Measurements from ENCODE around the gene ARRB1. TPM values are rescaled to one million over a fixed set of nuclear protein-coding genes. Genes with fewer than 3 reads are reported as not detected.
A peak's percentile ranks its signal among the peaks of the same experiment; 100 is the strongest.

The ARRB1 gene
- total RNA-seq, 4 donors from 2014 or later: 41.1 to 102 (median 76.7) TPM

- peak overlapping the region; percentile 95 to 98 (median 97) for H3K27ac ChIP-seq (replicated peaks in 1 of 4)
- WGBS: 13% methylated on average over 8 of the region's 8 CpGs
Measured at GRCh38 chr11:75347781-75348566, 3.5 kb downstream of the ARRB1 start.

GRCh38 chr11:75346912-75347647 is 4.4 kb downstream of the ARRB1 start:
- Histone ChIP-seq H3K27ac (replicated peaks in 1 of 4) (peak overlapping the region; percentile 95 to 98 (median 97)), H3K27me3 (no peaks in the 10 kb centered on the region), H3K4me3 (no peak overlapping the region), H3K4me1 (peaks cover 86 to 96% (median 94%) of the 10 kb centered on the region in 4 donors), H3K36me3 (no peaks in the 10 kb centered on the region), H3K9me3 (no peaks in the 10 kb centered on the region)
- WGBS: 59% methylated on average over 8 of the region's 11 CpGs
- TF ChIP-seq POLR2AphosphoS5 (IDR thresholded peaks at IDR 0.05): no peak
- TF ChIP-seq CTCF (IDR thresholded peaks at IDR 0.05): no peak
- no peak for TF ChIP-seq POLR2A (IDR thresholded peaks at IDR 0.05; ENCODE audit: low read depth)
- intact Hi-C loops (cut with DNase I): no loop called here
- no peak for DNase-seq (ENCODE audit: extremely low spot score)

More at GRCh38 chr11:75347781-75348566, 3.5 kb downstream of the ARRB1 start:
- no peak for DNase-seq (ENCODE audit: extremely low spot score)
- Histone ChIP-seq H3K4me3 (no peak overlapping the region), H3K4me1 (peaks cover 85 to 96% (median 94%) of the 10 kb centered on the region in 4 donors), H3K9me3 (no peaks in the 10 kb centered on the region), H3K36me3 (no peaks in the 10 kb centered on the region), H3K27me3 (no peaks in the 10 kb centered on the region)
- intact Hi-C loops (cut with DNase I): no loop called here
- peak; percentile 57 for TF ChIP-seq POLR2AphosphoS5 (IDR thresholded peaks at IDR 0.05)
- no peak for TF ChIP-seq EP300 (IDR thresholded peaks at IDR 0.05)

- TF ChIP-seq POLR2A (IDR thresholded peaks at IDR 0.05; ENCODE audit: low read depth): no peak
- TF ChIP-seq CTCF (IDR thresholded peaks at IDR 0.05): no peak
- no peak for TF ChIP-seq POLR2AphosphoS5 (IDR thresholded peaks at IDR 0.05)
- TF ChIP-seq EP300 (IDR thresholded peaks at IDR 0.05): no peak
- WGBS: 99% methylated on average over 4 of the region's 4 CpGs
- Histone ChIP-seq H3K9me3 (no peaks in the 10 kb centered on the region), H3K27me3 (no peaks in the 10 kb centered on the region), H3K27ac (replicated peaks in 1 of 4) (peak overlapping the region; percentile 95 to 98 (median 97)), H3K4me1 (peaks cover 94 to 100% (median 98%) of the 10 kb centered on the region in 4 donors), H3K36me3 (no peaks in the 10 kb centered on the region), H3K4me3 (no peak overlapping the region)
- no peak for DNase-seq (ENCODE audit: extremely low spot score)
- intact Hi-C loops (cut with DNase I): no loop called here
Measured at GRCh38 chr11:75346296-75346695, 5.2 kb downstream of the ARRB1 start.

- Histone ChIP-seq H3K36me3 (no peaks in the 10 kb centered on the region), H3K27ac (replicated peaks in 1 of 4) (peak overlapping the region; percentile 95 to 98 (median 97)), H3K27me3 (no peaks in the 10 kb centered on the region), H3K4me3 (no peak overlapping the region), H3K9me3 (no peaks in the 10 kb centered on the region), H3K4me1 (peaks cover 100% of the 10 kb centered on the region in 4 donors)
- intact Hi-C loops (cut with DNase I): no loop called here
- TF ChIP-seq EP300 (IDR thresholded peaks at IDR 0.05) (no peak), POLR2AphosphoS5 (IDR thresholded peaks at IDR 0.05) (no peak), POLR2A (IDR thresholded peaks at IDR 0.05; ENCODE audit: low read depth) (no peak), CTCF (IDR thresholded peaks at IDR 0.05) (no peak)
- DNase-seq (ENCODE audit: extremely low spot score): no peak
- 75% methylated on average over 8 of the region's 8 CpGs for WGBS
Measured at GRCh38 chr11:75345455-75346160, 5.9 kb downstream of the ARRB1 start.
